ENCODE measurements around the gene PTPN11.
"Not testable (repeated sequence)": the region's sequence is repeated elsewhere in the genome, so short reads cannot be mapped to it uniquely, and the experiment has no call there.

The PTPN11 gene

GRCh38 chr12:112439769-112440168 lies 21.0 kb downstream of the PTPN11 start:
- peaks cover 11% of the 10 kb centered on the region for H3K4me1 Mint-ChIP-seq
- no peak overlapping the region for H3K27ac Mint-ChIP-seq (ENCODE audit: low read depth)
- DNase-seq (ENCODE audit: low spot score in 2 of 2) (no peak), ATAC-seq (replicated peaks; ENCODE audit: extremely low read depth, poor library complexity, severe bottlenecking) (no peak)
- H3K36me3 Mint-ChIP-seq (ENCODE audit: insufficient read depth): peaks cover 6% of the 10 kb centered on the region
- no peaks in the 10 kb centered on the region for H3K9me3 Mint-ChIP-seq
- no peak overlapping the region for H3K4me3 Mint-ChIP-seq
- no peaks in the 10 kb centered on the region for H3K27me3 Mint-ChIP-seq

GRCh38 chr12:112440653-112441052 lies 21.9 kb downstream of the PTPN11 start:
- not testable (repeated sequence) for ATAC-seq (replicated peaks; ENCODE audit: extremely low read depth, poor library complexity, severe bottlenecking); H3K27ac Mint-ChIP-seq (ENCODE audit: low read depth)

DNA sequence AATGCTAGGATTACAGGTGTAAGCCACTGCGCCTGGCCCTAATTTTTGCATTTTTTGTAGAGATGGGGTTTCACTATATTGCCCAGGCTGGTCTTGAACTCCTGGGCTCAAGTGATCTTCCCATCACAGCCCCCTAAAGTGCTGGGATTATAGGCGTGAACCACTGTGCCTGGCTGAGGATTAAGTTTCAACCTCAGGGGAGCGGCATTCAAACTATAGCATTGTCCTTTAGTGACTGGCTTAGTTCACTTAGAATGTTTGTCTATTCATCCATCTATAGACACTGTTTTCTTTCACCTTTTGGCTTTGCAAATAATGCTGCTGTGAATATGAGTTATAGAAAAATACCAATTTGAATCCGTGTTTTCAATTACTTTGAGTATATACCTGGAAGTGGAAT lies 25.2 kb downstream of the PTPN11 start:
- Mint-ChIP-seq H3K9me3 (no peaks in the 10 kb centered on the region), H3K4me1 (peaks cover 6% of the 10 kb centered on the region), H3K27ac (ENCODE audit: low read depth) (no peak overlapping the region), H3K36me3 (ENCODE audit: insufficient read depth) (peaks cover 26% of the 10 kb centered on the region), H3K27me3 (no peaks in the 10 kb centered on the region), H3K4me3 (no peak overlapping the region)
- no peak for DNase-seq (ENCODE audit: low spot score in 2 of 2)
- no peak for ATAC-seq (replicated peaks; ENCODE audit: extremely low read depth, poor library complexity, severe bottlenecking)

More at GRCh38 chr12:112440653-112441052, 21.9 kb downstream of the PTPN11 start:
- H3K9me3 Mint-ChIP-seq; H3K27me3 Mint-ChIP-seq; DNase-seq (ENCODE audit: low spot score in 2 of 2); H3K36me3 Mint-ChIP-seq (ENCODE audit: insufficient read depth); H3K4me3 Mint-ChIP-seq: not testable (repeated sequence)
- H3K4me1 Mint-ChIP-seq: peaks cover 11% of the 10 kb centered on the region

DNA sequence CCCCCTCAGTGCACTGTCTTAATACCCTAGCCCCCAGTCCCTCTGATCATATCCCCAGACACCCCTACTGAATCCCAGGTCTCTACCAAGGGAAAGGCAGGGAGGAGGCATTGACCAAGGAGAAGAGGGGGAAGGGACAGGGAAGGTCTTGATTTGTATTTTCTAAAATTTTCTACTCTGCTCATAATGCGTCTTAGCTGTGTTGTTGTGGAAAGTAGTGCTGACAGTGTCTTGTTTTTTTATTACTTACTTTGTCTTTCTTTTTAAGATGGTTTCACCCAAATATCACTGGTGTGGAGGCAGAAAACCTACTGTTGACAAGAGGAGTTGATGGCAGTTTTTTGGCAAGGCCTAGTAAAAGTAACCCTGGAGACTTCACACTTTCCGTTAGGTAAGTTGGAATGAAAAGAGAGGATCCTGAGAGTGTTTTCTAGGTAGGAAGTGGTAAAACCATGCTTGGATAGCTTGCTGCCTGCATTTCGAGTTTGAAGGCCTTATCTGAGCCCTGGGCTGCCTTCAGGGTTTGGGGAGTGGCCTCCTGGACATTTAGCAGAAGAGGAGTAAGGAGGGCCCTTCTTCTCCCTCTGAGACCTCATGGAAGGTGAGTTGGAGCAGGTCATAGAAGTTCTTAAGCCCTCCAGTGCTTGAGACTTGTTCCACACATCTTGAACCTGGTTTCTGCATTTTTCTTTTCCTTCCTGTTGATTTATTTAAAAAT lies 27.4 kb downstream of the PTPN11 start:
- H3K4me3 Mint-ChIP-seq: no peak overlapping the region
- no peak for DNase-seq (ENCODE audit: low spot score in 2 of 2)
- H3K9me3 Mint-ChIP-seq: no peaks in the 10 kb centered on the region
- peaks cover 40% of the 10 kb centered on the region for H3K36me3 Mint-ChIP-seq (ENCODE audit: insufficient read depth)
- H3K27ac Mint-ChIP-seq (ENCODE audit: low read depth): peak overlapping the region; percentile 13
- no peak for ATAC-seq (replicated peaks; ENCODE audit: extremely low read depth, poor library complexity, severe bottlenecking)
- no peaks in the 10 kb centered on the region for H3K27me3 Mint-ChIP-seq
- H3K4me1 Mint-ChIP-seq: peaks cover 6% of the 10 kb centered on the region

GRCh38 chr12:112447106-112447505 lies 28.4 kb downstream of the PTPN11 start:
- Mint-ChIP-seq H3K4me1 (peaks cover 6% of the 10 kb centered on the region), H3K4me3 (no peak overlapping the region), H3K27me3 (no peaks in the 10 kb centered on the region), H3K27ac (ENCODE audit: low read depth) (peak overlapping the region; percentile 89), H3K36me3 (ENCODE audit: insufficient read depth) (peaks cover 45% of the 10 kb centered on the region), H3K9me3 (no peaks in the 10 kb centered on the region)
- ATAC-seq (replicated peaks; ENCODE audit: extremely low read depth, poor library complexity, severe bottlenecking) (no peak), DNase-seq (ENCODE audit: low spot score in 2 of 2) (no peak)

DNA sequence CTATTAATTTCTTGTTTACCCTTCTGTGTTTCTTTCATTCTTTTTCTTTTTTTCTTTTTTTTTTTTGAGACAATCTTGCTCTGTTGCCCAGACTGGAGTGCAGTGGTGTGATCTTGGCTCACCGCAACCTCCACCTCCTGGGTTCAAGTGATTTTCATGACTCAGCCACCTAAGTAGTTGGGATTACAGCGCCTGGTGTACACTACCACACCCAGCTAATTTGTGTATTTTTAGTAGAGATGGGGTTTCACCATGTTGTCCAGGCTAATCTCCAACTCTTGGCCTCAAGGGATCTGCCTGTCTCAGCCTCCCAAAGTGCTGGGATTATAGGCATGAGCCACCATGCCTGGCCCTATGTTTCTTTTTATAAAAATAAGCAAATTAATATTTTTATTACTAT lies 29.4 kb downstream of the PTPN11 start:
- not testable (repeated sequence) for H3K9me3 Mint-ChIP-seq; H3K27me3 Mint-ChIP-seq; ATAC-seq (replicated peaks; ENCODE audit: extremely low read depth, poor library complexity, severe bottlenecking); H3K4me1 Mint-ChIP-seq; DNase-seq (ENCODE audit: low spot score in 2 of 2); H3K4me3 Mint-ChIP-seq
- H3K36me3 Mint-ChIP-seq (ENCODE audit: insufficient read depth): peaks cover 53% of the 10 kb centered on the region
- peak overlapping the region; percentile 89 for H3K27ac Mint-ChIP-seq (ENCODE audit: low read depth)

GRCh38 chr12:112450725-112451124 lies 32.0 kb downstream of the PTPN11 start:
- H3K4me1 Mint-ChIP-seq: peaks cover 6% of the 10 kb centered on the region
- no peaks in the 10 kb centered on the region for H3K27me3 Mint-ChIP-seq
- H3K4me3 Mint-ChIP-seq: no peak overlapping the region
- DNase-seq (ENCODE audit: low spot score in 2 of 2): no peak
- H3K9me3 Mint-ChIP-seq: no peaks in the 10 kb centered on the region
- no peak for ATAC-seq (replicated peaks; ENCODE audit: extremely low read depth, poor library complexity, severe bottlenecking)
- H3K36me3 Mint-ChIP-seq (ENCODE audit: insufficient read depth): peaks cover 73% of the 10 kb centered on the region
- no peak overlapping the region for H3K27ac Mint-ChIP-seq (ENCODE audit: low read depth)

DNA sequence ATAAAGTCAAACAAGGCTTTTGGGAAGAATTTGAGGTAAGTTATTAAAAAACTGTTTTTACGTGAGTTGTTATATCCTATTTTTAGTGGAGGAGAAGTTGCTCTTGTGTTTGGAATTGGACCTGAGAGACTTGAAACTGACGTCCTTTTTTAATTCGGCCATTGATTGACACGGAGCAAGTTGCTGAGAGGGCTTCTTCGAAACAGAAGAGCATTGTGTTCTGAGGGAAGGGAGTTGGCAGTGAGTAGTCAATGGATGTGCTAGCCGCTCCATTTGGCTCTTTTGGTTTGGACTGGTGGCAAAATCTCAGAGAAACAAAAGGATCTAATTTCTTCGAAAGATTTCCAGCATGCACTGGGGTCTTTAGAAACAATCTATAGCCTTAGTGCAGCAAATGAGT lies 37.3 kb downstream of the PTPN11 start:
- Mint-ChIP-seq H3K27ac (ENCODE audit: low read depth) (no peak overlapping the region), H3K36me3 (ENCODE audit: insufficient read depth) (peaks cover 68% of the 10 kb centered on the region), H3K27me3 (no peaks in the 10 kb centered on the region), H3K4me3 (no peak overlapping the region), H3K4me1 (peaks cover 5% of the 10 kb centered on the region), H3K9me3 (no peaks in the 10 kb centered on the region)
- ATAC-seq (replicated peaks; ENCODE audit: extremely low read depth, poor library complexity, severe bottlenecking): no peak
- DNase-seq (ENCODE audit: low spot score in 2 of 2): no peak

- not testable (repeated sequence) for H3K27ac Mint-ChIP-seq (ENCODE audit: low read depth); DNase-seq (ENCODE audit: low spot score in 2 of 2); H3K9me3 Mint-ChIP-seq; H3K27me3 Mint-ChIP-seq; H3K4me1 Mint-ChIP-seq; ATAC-seq (replicated peaks; ENCODE audit: extremely low read depth, poor library complexity, severe bottlenecking); H3K4me3 Mint-ChIP-seq
- H3K36me3 Mint-ChIP-seq (ENCODE audit: insufficient read depth): peaks cover 62% of the 10 kb centered on the region
These were observed 38.4 kb downstream of the PTPN11 start for GRCh38 chr12:112457142-112457541.

DNA sequence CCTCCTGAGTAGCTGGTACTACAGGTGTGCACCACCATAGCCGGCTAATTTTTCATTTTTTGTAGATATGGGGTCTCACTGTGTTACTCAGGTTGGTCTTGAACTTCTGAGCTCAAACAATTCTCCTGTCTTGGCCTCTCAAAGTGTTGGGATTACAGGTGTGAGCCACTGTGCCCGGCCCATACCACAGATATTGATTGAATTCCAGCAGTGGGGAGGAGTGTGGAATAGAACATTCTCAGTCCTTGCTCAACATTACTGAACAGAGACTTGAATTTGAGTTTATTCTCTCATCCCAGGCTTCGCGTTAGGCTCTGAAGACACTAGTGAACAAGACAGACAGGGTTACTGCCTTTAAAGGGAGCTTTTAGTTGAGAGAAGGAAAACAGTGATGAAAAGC lies 39.6 kb downstream of the PTPN11 start:
- H3K4me3 Mint-ChIP-seq: no peak overlapping the region
- DNase-seq (ENCODE audit: low spot score in 2 of 2) (no peak), ATAC-seq (replicated peaks; ENCODE audit: extremely low read depth, poor library complexity, severe bottlenecking) (no peak)
- H3K27me3 Mint-ChIP-seq: no peaks in the 10 kb centered on the region
- H3K36me3 Mint-ChIP-seq (ENCODE audit: insufficient read depth): peaks cover 54% of the 10 kb centered on the region
- no peaks in the 10 kb centered on the region for H3K9me3 Mint-ChIP-seq
- no peak overlapping the region for H3K27ac Mint-ChIP-seq (ENCODE audit: low read depth)
- peaks cover 8% of the 10 kb centered on the region for H3K4me1 Mint-ChIP-seq

DNA sequence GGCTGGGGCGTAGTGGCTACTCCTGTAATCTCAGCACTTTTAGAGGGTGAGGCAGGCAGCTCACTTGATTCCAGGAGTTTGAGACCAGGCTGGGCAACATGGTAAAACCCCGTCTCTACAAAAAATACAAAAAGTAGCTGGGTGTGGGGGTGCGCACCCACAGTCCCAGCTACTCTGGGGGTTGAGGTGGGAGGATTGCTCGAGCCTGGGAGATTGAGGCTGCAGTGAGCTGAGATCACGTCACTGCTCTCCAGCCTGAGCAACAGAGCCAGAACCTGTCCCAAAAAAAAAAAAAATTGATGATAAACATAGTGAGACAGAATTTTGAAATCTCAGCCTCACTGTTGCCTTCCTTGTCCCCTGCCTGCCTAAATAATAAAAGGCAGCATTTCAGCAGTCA lies 40.0 kb downstream of the PTPN11 start:
- no peak for ATAC-seq (replicated peaks; ENCODE audit: extremely low read depth, poor library complexity, severe bottlenecking)
- Mint-ChIP-seq H3K27me3 (no peaks in the 10 kb centered on the region), H3K36me3 (ENCODE audit: insufficient read depth) (peaks cover 55% of the 10 kb centered on the region), H3K4me3 (no peak overlapping the region), H3K27ac (ENCODE audit: low read depth) (no peak overlapping the region), H3K4me1 (peaks cover 8% of the 10 kb centered on the region), H3K9me3 (no peaks in the 10 kb centered on the region)
- no peak for DNase-seq (ENCODE audit: low spot score in 2 of 2)

DNA sequence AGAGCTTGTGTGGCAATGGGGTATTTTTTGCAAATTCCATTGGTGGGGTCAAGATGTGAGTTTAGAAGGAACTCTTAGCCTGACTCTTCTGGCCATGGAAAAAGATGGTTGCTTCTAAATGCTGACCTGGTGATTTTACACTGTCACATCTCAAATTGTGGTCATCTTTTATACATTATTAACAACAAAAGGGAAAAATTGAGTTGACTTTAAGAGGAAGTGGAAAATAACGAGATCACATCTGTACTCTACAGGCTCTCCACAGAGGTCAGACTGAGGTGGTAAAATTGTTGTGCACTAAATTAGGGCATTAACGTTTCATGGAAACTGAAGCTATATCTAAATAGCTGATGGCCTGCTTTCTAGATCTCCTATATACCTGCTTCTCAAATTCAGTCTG lies 44.7 kb downstream of the PTPN11 start:
- Mint-ChIP-seq H3K27ac (ENCODE audit: low read depth) (peak overlapping the region; percentile 35), H3K36me3 (ENCODE audit: insufficient read depth) (peaks cover 18% of the 10 kb centered on the region), H3K27me3 (no peaks in the 10 kb centered on the region), H3K4me1 (peaks cover 28% of the 10 kb centered on the region), H3K4me3 (no peak overlapping the region), H3K9me3 (no peaks in the 10 kb centered on the region)
- DNase-seq (ENCODE audit: low spot score in 2 of 2) (no peak), ATAC-seq (replicated peaks; ENCODE audit: extremely low read depth, poor library complexity, severe bottlenecking) (no peak)

- peaks cover 18% of the 10 kb centered on the region for H3K36me3 Mint-ChIP-seq (ENCODE audit: insufficient read depth)
These were observed 45.9 kb downstream of the PTPN11 start for GRCh38 chr12:112464605-112465004.

More at GRCh38 chr12:112464605-112465004, 45.9 kb downstream of the PTPN11 start:
- H3K4me1 Mint-ChIP-seq: peaks cover 28% of the 10 kb centered on the region
- H3K4me3 Mint-ChIP-seq: no peak overlapping the region
- no peak for ATAC-seq (replicated peaks; ENCODE audit: extremely low read depth, poor library complexity, severe bottlenecking)
- no peaks in the 10 kb centered on the region for H3K9me3 Mint-ChIP-seq
- no peak overlapping the region for H3K27ac Mint-ChIP-seq (ENCODE audit: low read depth)
- DNase-seq (ENCODE audit: low spot score in 2 of 2): no peak
- no peaks in the 10 kb centered on the region for H3K27me3 Mint-ChIP-seq
